ENCODE measurements around the gene ANLN.

DNA sequence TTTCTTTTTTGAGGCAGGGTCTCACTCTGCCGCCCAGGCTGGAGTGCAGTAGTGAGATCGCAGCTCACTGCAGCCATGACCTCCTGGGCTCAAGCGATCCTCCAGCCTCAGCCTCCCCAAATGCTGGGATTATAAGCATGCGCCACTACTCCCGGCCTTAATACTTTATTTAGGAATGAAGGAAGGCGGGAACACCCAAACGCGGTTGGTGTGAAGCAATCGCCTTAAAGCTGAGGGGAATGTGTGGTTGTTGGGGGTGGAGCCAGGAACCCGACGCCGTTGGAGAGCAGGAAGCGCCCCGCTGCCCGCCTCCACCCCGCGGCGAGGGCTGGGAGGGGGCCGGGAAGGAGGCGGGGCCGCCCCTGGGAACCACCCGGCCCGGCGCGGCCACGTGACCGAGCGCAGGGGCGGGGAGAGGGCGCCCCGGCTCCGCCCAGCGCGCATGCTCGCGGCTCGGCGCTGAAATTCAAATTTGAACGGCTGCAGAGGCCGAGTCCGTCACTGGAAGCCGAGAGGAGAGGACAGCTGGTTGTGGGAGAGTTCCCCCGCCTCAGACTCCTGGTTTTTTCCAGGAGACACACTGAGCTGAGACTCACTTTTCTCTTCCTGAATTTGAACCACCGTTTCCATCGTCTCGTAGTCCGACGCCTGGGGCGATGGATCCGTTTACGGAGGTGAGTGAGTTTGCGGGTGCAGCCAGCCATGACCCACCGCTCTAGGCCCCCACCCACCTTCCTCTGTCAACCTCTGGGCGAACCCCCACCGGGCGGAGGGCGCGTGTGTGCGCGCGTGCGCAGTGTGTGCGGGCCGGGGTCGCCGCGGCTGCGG is at the start of gene ANLN:
- peak; percentile 89 for TF ChIP-seq FOXM1 (IDR thresholded peaks at IDR 0.05; ENCODE audit: borderline replicate concordance)
- no peak for TF ChIP-seq FOXA1 (IDR thresholded peaks at IDR 0.05)
- no peak for TF ChIP-seq FOXK2 (IDR thresholded peaks at IDR 0.05)
- no peak for TF ChIP-seq BHLHE40 (IDR thresholded peaks at IDR 0.05; ENCODE audit: borderline replicate concordance)
- no peak for TF ChIP-seq SUZ12 (IDR thresholded peaks at IDR 0.05)
- no peak; the same call in 1 of the 2 replicates for TF ChIP-seq ELF4 (IDR thresholded peaks at IDR 0.05)
- no peak for TF ChIP-seq SP1 (IDR thresholded peaks at IDR 0.05)
- TF ChIP-seq, protein P1, sequence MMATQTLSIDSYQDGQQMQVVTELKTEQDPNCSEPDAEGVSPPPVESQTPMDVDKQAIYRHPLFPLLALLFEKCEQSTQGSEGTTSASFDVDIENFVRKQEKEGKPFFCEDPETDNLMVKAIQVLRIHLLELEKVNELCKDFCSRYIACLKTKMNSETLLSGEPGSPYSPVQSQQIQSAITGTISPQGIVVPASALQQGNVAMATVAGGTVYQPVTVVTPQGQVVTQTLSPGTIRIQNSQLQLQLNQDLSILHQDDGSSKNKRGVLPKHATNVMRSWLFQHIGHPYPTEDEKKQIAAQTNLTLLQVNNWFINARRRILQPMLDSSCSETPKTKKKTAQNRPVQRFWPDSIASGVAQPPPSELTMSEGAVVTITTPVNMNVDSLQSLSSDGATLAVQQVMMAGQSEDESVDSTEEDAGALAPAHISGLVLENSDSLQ (IDR thresholded peaks at IDR 0.05) = no peak
- TF ChIP-seq L3MBTL2 (conservative IDR thresholded peaks at IDR 0.05) = peak; percentile 94
- 0 out of 2 replicates have a peak, but pooled peaks have one; percentile 5 for TF ChIP-seq ARNT (IDR thresholded peaks at IDR 0.05)
- no peak for TF ChIP-seq TARDBP (IDR thresholded peaks at IDR 0.05)

All from HEK293T (cell line).